Progenitor cell of endocrine pancreas (in vitro differentiated cells): ENCODE data around the gene DSG3. TPM values are rescaled to one million over a fixed set of nuclear protein-coding genes. Genes with fewer than 3 reads are reported as not detected.

ENCODE experiments used
- DNase-seq: peaks from one replicate; pipeline ENCODE4 v3.0.0; 2021; ENCODE audit warnings: low spot score; ENCODE audit not compliant: unreplicated experiment
- H3K27ac Mint-ChIP-seq: 2 replicates; pipeline ENCODE4 v1.8.0; 2021; ENCODE audit warnings: mild to moderate bottlenecking, moderate library complexity, mixed read lengths
- H3K27me3 Mint-ChIP-seq: 2 replicates; pipeline ENCODE4 v1.8.0; 2021; ENCODE audit warnings: mixed read lengths
- H3K36me3 Mint-ChIP-seq: 2 replicates; pipeline ENCODE4 v1.8.0; 2022; ENCODE audit warnings: mixed read lengths; ENCODE audit not compliant: insufficient read depth
- H3K4me1 Mint-ChIP-seq: 2 replicates; pipeline ENCODE4 v1.8.0; 2021; ENCODE audit warnings: low read depth, mixed read lengths
- H3K4me3 Mint-ChIP-seq: 2 replicates; pipeline ENCODE4 v1.8.0; 2021; ENCODE audit warnings: low read depth, mild to moderate bottlenecking, moderate library complexity, mixed read lengths
- H3K9me3 Mint-ChIP-seq: 2 replicates; pipeline ENCODE4 v1.8.0; 2021; ENCODE audit warnings: low read depth, mixed read lengths
- total RNA-seq: library from RNA; stranded (reverse); gene quantifications from 2 replicates; pipeline ENCODE4 v1.2.1, GENCODE V29; 2021
- TF ChIP-seq, protein P1 (sequence below): fragments of 200-600 bp; sonication (generic); IDR thresholded peaks from one replicate; pipeline ENCODE4 v1.5.0; 2021; ENCODE audit warnings: antibody characterized with exemption, mild to moderate bottlenecking; ENCODE audit not compliant: unreplicated experiment

DSG3 gene
- total RNA-seq, 1 donor from 2014 or later = not detected

DNA sequence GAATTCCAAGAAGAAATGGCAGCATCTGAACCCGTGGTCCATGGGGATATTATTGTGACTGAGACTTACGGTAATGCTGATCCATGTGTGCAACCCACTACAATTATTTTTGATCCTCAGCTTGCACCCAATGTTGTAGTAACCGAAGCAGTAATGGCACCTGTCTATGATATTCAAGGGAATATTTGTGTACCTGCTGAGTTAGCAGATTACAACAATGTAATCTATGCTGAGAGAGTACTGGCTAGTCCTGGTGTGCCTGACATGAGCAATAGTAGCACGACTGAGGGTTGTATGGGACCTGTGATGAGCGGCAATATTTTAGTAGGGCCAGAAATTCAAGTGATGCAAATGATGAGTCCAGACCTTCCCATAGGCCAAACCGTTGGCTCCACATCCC, 34.4 kb upstream of the DSG3 start:
- no peak overlapping the region for H3K27ac Mint-ChIP-seq
- H3K36me3 Mint-ChIP-seq = no peaks in the 10 kb centered on the region
- peaks cover 11% of the 10 kb centered on the region for H3K9me3 Mint-ChIP-seq
- H3K4me3 Mint-ChIP-seq = no peak overlapping the region
- no peak for DNase-seq
- H3K27me3 Mint-ChIP-seq = no peaks in the 10 kb centered on the region
- no peaks in the 10 kb centered on the region for H3K4me1 Mint-ChIP-seq
- TF ChIP-seq, protein P1, sequence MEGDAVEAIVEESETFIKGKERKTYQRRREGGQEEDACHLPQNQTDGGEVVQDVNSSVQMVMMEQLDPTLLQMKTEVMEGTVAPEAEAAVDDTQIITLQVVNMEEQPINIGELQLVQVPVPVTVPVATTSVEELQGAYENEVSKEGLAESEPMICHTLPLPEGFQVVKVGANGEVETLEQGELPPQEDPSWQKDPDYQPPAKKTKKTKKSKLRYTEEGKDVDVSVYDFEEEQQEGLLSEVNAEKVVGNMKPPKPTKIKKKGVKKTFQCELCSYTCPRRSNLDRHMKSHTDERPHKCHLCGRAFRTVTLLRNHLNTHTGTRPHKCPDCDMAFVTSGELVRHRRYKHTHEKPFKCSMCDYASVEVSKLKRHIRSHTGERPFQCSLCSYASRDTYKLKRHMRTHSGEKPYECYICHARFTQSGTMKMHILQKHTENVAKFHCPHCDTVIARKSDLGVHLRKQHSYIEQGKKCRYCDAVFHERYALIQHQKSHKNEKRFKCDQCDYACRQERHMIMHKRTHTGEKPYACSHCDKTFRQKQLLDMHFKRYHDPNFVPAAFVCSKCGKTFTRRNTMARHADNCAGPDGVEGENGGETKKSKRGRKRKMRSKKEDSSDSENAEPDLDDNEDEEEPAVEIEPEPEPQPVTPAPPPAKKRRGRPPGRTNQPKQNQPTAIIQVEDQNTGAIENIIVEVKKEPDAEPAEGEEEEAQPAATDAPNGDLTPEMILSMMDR = no peak

- Mint-ChIP-seq H3K9me3 (peaks cover 7% of the 10 kb centered on the region), H3K4me1 (peaks cover 10% of the 10 kb centered on the region), H3K27me3 (no peaks in the 10 kb centered on the region), H3K27ac (no peak overlapping the region), H3K4me3 (no peak overlapping the region), H3K36me3 (no peaks in the 10 kb centered on the region)
- no peak for DNase-seq
- TF ChIP-seq, protein P1 = no peak
These were observed 29.7 kb upstream of the DSG3 start for GRCh38 chr18:31417850-31418249.

DNA sequence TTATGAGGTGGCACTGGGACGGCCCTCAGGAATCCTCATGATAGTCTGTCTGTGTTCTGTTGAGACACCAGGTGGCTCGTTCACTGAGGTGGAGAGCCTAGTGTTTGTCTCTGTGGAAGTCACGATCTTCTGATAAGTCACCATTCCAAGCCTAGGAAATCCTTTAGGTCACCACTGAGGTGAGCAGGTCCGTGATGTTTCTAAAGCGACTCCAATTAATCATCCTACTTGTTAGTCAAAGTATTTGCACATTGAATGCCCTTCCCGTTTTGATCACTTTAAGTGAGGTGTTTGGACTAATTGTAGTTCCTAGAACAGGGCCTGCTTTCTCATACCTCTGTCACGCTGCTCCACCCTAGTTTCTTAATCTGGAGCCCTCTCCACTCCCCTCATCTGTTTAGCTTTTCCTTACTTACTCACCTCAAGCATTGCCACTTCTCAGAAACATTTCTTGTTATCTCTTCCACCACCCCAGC, 28.0 kb upstream of the DSG3 start:
- TF ChIP-seq, protein P1 = no peak
- Mint-ChIP-seq H3K9me3 (peaks cover 7% of the 10 kb centered on the region), H3K4me3 (no peak overlapping the region), H3K27me3 (no peaks in the 10 kb centered on the region), H3K36me3 (no peaks in the 10 kb centered on the region), H3K4me1 (peaks cover 10% of the 10 kb centered on the region), H3K27ac (no peak overlapping the region)
- DNase-seq = no peak

DNA sequence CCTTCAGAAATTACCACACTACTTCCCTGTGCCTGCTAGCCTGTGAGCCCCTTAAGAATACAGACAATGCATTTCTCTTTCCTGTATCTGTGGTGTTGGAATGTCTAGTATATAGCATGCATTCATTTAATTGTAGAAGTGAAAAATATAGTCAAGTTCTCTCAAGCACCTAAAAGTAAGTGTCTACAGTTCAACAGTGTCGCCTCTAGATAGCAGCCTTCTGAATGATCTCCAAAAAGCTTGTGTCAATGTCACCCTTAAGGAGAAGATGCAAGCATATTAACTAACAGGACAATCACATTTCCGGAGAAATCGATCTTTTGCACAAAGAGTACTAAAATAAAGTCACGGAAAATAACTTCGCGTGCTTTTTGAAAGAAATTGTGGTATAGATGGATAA, 27.5 kb upstream of the DSG3 start:
- no peak for DNase-seq
- Mint-ChIP-seq H3K4me1 (peaks cover 10% of the 10 kb centered on the region), H3K4me3 (no peak overlapping the region), H3K9me3 (peaks cover 7% of the 10 kb centered on the region), H3K36me3 (no peaks in the 10 kb centered on the region), H3K27me3 (no peaks in the 10 kb centered on the region), H3K27ac (peak overlapping the region; percentile 42)
- TF ChIP-seq, protein P1 = no peak

DNA sequence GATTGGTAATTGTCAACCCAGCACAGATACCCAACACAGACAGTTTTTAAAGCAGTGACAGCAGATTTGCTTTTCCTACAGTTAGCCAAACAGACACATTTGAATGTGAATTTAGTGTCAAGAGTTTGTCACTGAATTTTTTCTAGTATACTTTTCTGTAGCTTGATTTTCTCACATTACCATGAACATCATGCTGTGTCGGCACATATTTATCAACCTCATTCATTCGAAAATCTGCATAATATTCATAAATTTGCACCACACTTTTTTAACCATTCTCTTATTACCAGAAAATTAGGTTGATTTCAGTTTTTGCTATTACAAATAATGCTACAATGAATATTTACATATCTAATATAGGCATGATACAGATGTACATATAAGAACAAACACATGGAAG, 27.0 kb upstream of the DSG3 start:
- Mint-ChIP-seq H3K27ac (no peak overlapping the region), H3K4me3 (no peak overlapping the region), H3K27me3 (no peaks in the 10 kb centered on the region), H3K36me3 (no peaks in the 10 kb centered on the region), H3K4me1 (peaks cover 10% of the 10 kb centered on the region), H3K9me3 (peaks cover 6% of the 10 kb centered on the region)
- TF ChIP-seq, protein P1 = no peak
- no peak for DNase-seq
